Medulla oblongata (tissue), 1 donor: Measurements from ENCODE around the gene PPP1R14B.
A peak's percentile ranks its signal among the peaks of the same experiment; 100 is the strongest.

Source experiments
- DNase-seq: peaks from one replicate; pipeline ENCODE4 v3.0.0-alpha.2; 2015; ENCODE audit errors: extremely low spot score

Gene PPP1R14B

GRCh38 chr11:64230985-64231365 lies 15.8 kb downstream of the PPP1R14B start:
- no peak for DNase-seq

GRCh38 chr11:64230171-64230984 lies 16.4 kb downstream of the PPP1R14B start, which contains the start of gene DNAJC4:
TSS of gene DNAJC4 (plus strand) at chr11:64230548. CDS start at chr11:64230855, 307 bp downstream.
- DNase-seq = peak; percentile 95

- no peak for DNase-seq
Measured at GRCh38 chr11:64229744-64230170, 17.0 kb downstream of the PPP1R14B start.

GRCh38 chr11:64229090-64229743 lies 17.5 kb downstream of the PPP1R14B start:
- DNase-seq = no peak

GRCh38 chr11:64227405-64227956 lies 19.3 kb downstream of the PPP1R14B start:
- no peak for DNase-seq

- peak; percentile 57 for DNase-seq
Measured at GRCh38 chr11:64226507-64227051, 20.2 kb downstream of the PPP1R14B start.

- DNase-seq = peak; percentile 91
Measured at GRCh38 chr11:64225608-64226506, 20.9 kb downstream of the PPP1R14B start, which contains the start of the genes NUDT22 and TRPT1. TSS of gene NUDT22 (plus strand) at chr11:64226274. CDS start at chr11:64226653, 379 bp downstream. TSS of gene TRPT1 (minus strand) at chr11:64226186. CDS start at chr11:64225860, 326 bp downstream.

- DNase-seq = no peak
Measured at GRCh38 chr11:64224891-64225607, 21.7 kb downstream of the PPP1R14B start.

GRCh38 chr11:64224151-64224890 lies 22.4 kb downstream of the PPP1R14B start:
- DNase-seq = no peak

- no peak for DNase-seq
Measured at GRCh38 chr11:64223001-64223651, 23.6 kb downstream of the PPP1R14B start.

- DNase-seq = no peak
Measured at GRCh38 chr11:64222651-64223000, 24.1 kb downstream of the PPP1R14B start.

- no peak for DNase-seq
Measured at GRCh38 chr11:64220798-64221197, 25.9 kb downstream of the PPP1R14B start.

GRCh38 chr11:64220271-64220670 lies 26.5 kb downstream of the PPP1R14B start:
- no peak for DNase-seq

GRCh38 chr11:64219755-64220154 lies 27.0 kb downstream of the PPP1R14B start:
- DNase-seq = no peak

GRCh38 chr11:64219354-64219684 lies 27.4 kb downstream of the PPP1R14B start:
- DNase-seq = no peak

- DNase-seq = no peak
Measured at GRCh38 chr11:64218628-64219353, 28.0 kb downstream of the PPP1R14B start.

GRCh38 chr11:64216879-64217278 lies 29.9 kb downstream of the PPP1R14B start:
- DNase-seq = no peak

GRCh38 chr11:64211181-64211872 lies 35.4 kb downstream of the PPP1R14B start:
- no peak for DNase-seq
